Esophagus muscularis mucosa (tissue), 3 donors: ENCODE measurements around the gene FITM1.

Experiments used
- CTCF ChIP-seq, 3 experiments: fragments of 200-600 bp in 2 of 3; fragments of 450-650 bp in 1 of 3; sonication (generic) in 2 of 3; IDR thresholded peaks; one replicate each; pipeline ENCODE4 v1.5.1; 2017 to 2019; ENCODE audit warnings: antibody characterized with exemption in 3 of 3, mild to moderate bottlenecking in 2 of 3, moderate library complexity in 1 of 3
- EP300 ChIP-seq: sonication (generic); formaldehyde crosslinking; IDR thresholded peaks from one replicate; pipeline ENCODE4 v1.6.1; 2017; ENCODE audit warnings: antibody characterized with exemption

DNA sequence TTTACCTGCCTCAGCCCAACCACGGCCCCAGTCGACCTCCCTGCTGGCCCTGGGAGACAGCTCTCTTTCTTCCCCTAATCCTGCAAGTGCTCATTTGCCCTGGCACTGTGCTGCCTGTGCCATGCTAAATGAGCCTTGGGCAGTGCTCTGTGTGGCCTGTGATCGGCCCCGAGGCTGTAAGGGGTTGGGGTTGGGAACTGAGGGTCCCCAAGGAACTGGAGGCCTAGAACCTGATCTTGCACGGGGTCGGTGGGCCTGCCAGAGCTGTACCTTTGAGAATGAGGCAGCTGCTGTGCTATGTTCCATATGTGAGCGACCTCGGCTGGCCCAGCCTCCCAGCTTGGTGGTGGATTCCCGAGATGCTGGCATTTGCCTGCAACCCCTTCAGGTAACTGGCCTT lies 19.6 kb downstream of the FITM1 start:
- TF ChIP-seq EP300 (no peak), CTCF (IDR thresholded peaks at IDR 0.05) (no peak)
